IMR-90 (cell line): ENCODE measurements around the gene REV3L. TPM values are rescaled to one million over a fixed set of nuclear protein-coding genes. Genes with fewer than 3 reads are reported as not detected.

Experiments used
- ATAC-seq: fragments of 200-7000 bp; cut with Tn5 transposase; 2 replicates; pipeline ENCODE4 v1.9.1; 2020; ENCODE audit warnings: low read depth, mild to moderate bottlenecking, moderate library complexity
- BruUV-seq: library from RNA; stranded (reverse); fragments of 400-500 nt; replicated peaks from 2 replicates; lab custom pipeline; 2021; lab: Mats Ljungman, UMichigan
- CTCF ChIA-PET: fragments of 300-600 bp; formaldehyde crosslinking; extraction: SDS; loops from one replicate; lab custom pipeline; 2021; ENCODE audit warnings: antibody characterized with exemption; lab: Yijun Ruan, JAX
- POLR2A ChIA-PET: fragments of 300-600 bp; sonication (Branson Sonifier 250); formaldehyde crosslinking; loops from one replicate; lab custom pipeline; 2022; ENCODE audit warnings: antibody characterized with exemption; ENCODE audit not compliant: unreplicated experiment; lab: Charles Lee
- DNase-seq: peaks from one replicate; pipeline ENCODE4 v3.0.0; 2013
- H2AFZ ChIP-seq: replicated peaks from 2 replicates; pipeline ENCODE3; 2013; ENCODE audit warnings: low read length, mild to moderate bottlenecking; ENCODE audit not compliant: poor library complexity
- H2AK5ac ChIP-seq: 2 replicates; pipeline ENCODE4 v1.6.1; 2013; ENCODE audit warnings: low read depth, low read length, inconsistent platforms
- H2AK9ac ChIP-seq: replicated peaks from 2 replicates; pipeline ENCODE3; 2013; ENCODE audit warnings: mild to moderate bottlenecking, low read depth, low read length, moderate library complexity; ENCODE audit not compliant: poor library complexity
- H2BK120ac ChIP-seq: 2 replicates; pipeline ENCODE4 v1.6.1; 2013; ENCODE audit warnings: low read depth, low read length, inconsistent platforms
- H2BK15ac ChIP-seq: 3 replicates; pipeline ENCODE4 v1.6.1; 2013; ENCODE audit warnings: low read depth, low read length, inconsistent platforms
- H2BK20ac ChIP-seq: 2 replicates; pipeline ENCODE4 v1.6.1; 2013; ENCODE audit warnings: low read depth, mild to moderate bottlenecking, inconsistent platforms, low read length, moderate library complexity
- H2BK5ac ChIP-seq: 2 replicates; pipeline ENCODE4 v1.6.1; 2013; ENCODE audit warnings: mild to moderate bottlenecking, low read depth, low read length, inconsistent platforms; ENCODE audit not compliant: poor library complexity, severe bottlenecking
- H3K14ac ChIP-seq: replicated peaks from 2 replicates; pipeline ENCODE4 v1.6.1; 2013; ENCODE audit warnings: low read depth, low read length, inconsistent platforms
- H3K18ac ChIP-seq: 2 replicates; pipeline ENCODE4 v1.6.1; 2013; ENCODE audit warnings: low read depth, low read length, control low read depth
- H3K23ac ChIP-seq: 2 replicates; pipeline ENCODE4 v1.6.1; 2013; ENCODE audit warnings: low read depth, low read length, inconsistent platforms
- H3K27ac ChIP-seq: 2 replicates; pipeline ENCODE4 v1.5.1; 2013; ENCODE audit warnings: mild to moderate bottlenecking, control low read depth, low read length; ENCODE audit not compliant: insufficient read depth
- H3K27me3 ChIP-seq: 2 replicates; pipeline ENCODE4 v1.6.1; 2013; ENCODE audit warnings: low read length; ENCODE audit not compliant: control insufficient read depth, insufficient read depth
- H3K36me3 ChIP-seq: 2 replicates; pipeline ENCODE4 v1.6.1; 2013; ENCODE audit warnings: low read length, mixed read lengths; ENCODE audit not compliant: control insufficient read depth, insufficient read depth
- H3K4ac ChIP-seq: 2 replicates; pipeline ENCODE4 v1.6.1; 2013; ENCODE audit warnings: low read depth, low read length, inconsistent platforms
- H3K4me1 ChIP-seq: 2 replicates; pipeline ENCODE4 v1.6.1; 2013; ENCODE audit warnings: low read length, mixed read lengths; ENCODE audit not compliant: control insufficient read depth, insufficient read depth
- H3K4me2 ChIP-seq: 2 replicates; pipeline ENCODE4 v1.6.1; 2013; ENCODE audit warnings: low read depth, mild to moderate bottlenecking, control low read depth, low read length, moderate library complexity
- H3K4me3 ChIP-seq: 2 replicates; pipeline ENCODE4 v1.5.1; 2013; ENCODE audit warnings: low read depth, mild to moderate bottlenecking, control low read depth, low read length, moderate library complexity; ENCODE audit not compliant: insufficient read depth
- H3K56ac ChIP-seq: 2 replicates; pipeline ENCODE4 v1.6.1; 2013; ENCODE audit warnings: low read length, inconsistent platforms; ENCODE audit not compliant: insufficient read depth; ENCODE audit errors: extremely low read depth
- H3K79me1 ChIP-seq, 2 experiments: 2 replicates each; pipeline ENCODE4 v1.6.1; 2013; ENCODE audit warnings: low read length in 2 of 2, inconsistent platforms in 1 of 2, low read depth in 1 of 2
- H3K9ac ChIP-seq: 2 replicates; pipeline ENCODE4 v1.6.1; 2013; ENCODE audit warnings: low read depth, low read length, control low read depth
- H3K9me1 ChIP-seq: 2 replicates; pipeline ENCODE4 v1.6.1; 2013; ENCODE audit warnings: low read length, inconsistent platforms; ENCODE audit not compliant: insufficient read depth
- H3K9me3 ChIP-seq: 2 replicates; pipeline ENCODE4 v1.6.1; 2013; ENCODE audit warnings: low read length; ENCODE audit not compliant: control insufficient read depth, insufficient read depth
- H4K20me1 ChIP-seq: 2 replicates; pipeline ENCODE4 v1.6.1; 2013; ENCODE audit warnings: low read length, inconsistent platforms; ENCODE audit not compliant: insufficient read depth
- H4K5ac ChIP-seq: 2 replicates; pipeline ENCODE4 v1.6.1; 2013; ENCODE audit warnings: mild to moderate bottlenecking, low read depth, low read length, control low read depth
- H4K8ac ChIP-seq, 2 experiments: 2 replicates each; pipeline ENCODE4 v1.6.1; 2013; ENCODE audit warnings: low read depth in 2 of 2, low read length in 2 of 2, control low read depth in 1 of 2, inconsistent platforms in 1 of 2
- H4K91ac ChIP-seq: 2 replicates; pipeline ENCODE4 v1.6.1; 2013; ENCODE audit warnings: low read depth, low read length, inconsistent platforms; ENCODE audit not compliant: insufficient read depth
- BHLHE40 ChIP-seq: fragments of 150-350 bp; IDR thresholded peaks from 2 replicates; pipeline ENCODE4 v1.6.1; 2016; ENCODE audit warnings: mild to moderate bottlenecking, low read depth, low read length
- CEBPB ChIP-seq: IDR thresholded peaks from 2 replicates; pipeline ENCODE4 v1.6.1; 2012; ENCODE audit warnings: low read depth, low read length, improper control_type of control experiment
- CHD1 ChIP-seq: IDR thresholded peaks from 2 replicates; pipeline ENCODE4 v1.6.1; 2012; ENCODE audit warnings: low read depth, low read length, improper control_type of control experiment
- FOS ChIP-seq: fragments of 150-350 bp; IDR thresholded peaks from 2 replicates; pipeline ENCODE4 v1.6.1; 2016; ENCODE audit warnings: low read depth, low read length
- RAD21 ChIP-seq: IDR thresholded peaks from 2 replicates; pipeline ENCODE4 v1.6.1; 2012; ENCODE audit warnings: low read length, improper control_type of control experiment
- RCOR1 ChIP-seq: IDR thresholded peaks from 2 replicates; pipeline ENCODE4 v1.6.1; 2012; ENCODE audit warnings: mild to moderate bottlenecking, low read length, improper control_type of control experiment; ENCODE audit not compliant: insufficient replicate concordance
- WGBS, 2 experiments: methylation state at CpG; one replicate each; pipeline versions ENCODE4 v1.1.5 to v1.1.7; 2013; ENCODE audit warnings: missing lambda C conversion rate in 2 of 2; ENCODE audit not compliant: insufficient read length in 1 of 2; ENCODE audit errors: extremely low coverage in 2 of 2; 5-methylcytosine and 5-hydroxymethylcytosine counted together
- dilution Hi-C: fragments of 300-500 bp; cut with HindIII; formaldehyde crosslinking; loops from one replicate; pipeline ENCODE4 v1.14.3; 2018; ENCODE audit warnings: low sequenced_read_pairs; ENCODE audit not compliant: unreplicated experiment
- in situ Hi-C: fragments of 300-500 bp; cut with MboI; formaldehyde crosslinking; loops from 3 replicates; pipeline ENCODE4 v1.14.3; 2019; ENCODE audit warnings: low sequenced_read_pairs, inconsistent platforms, mixed read lengths
- intact Hi-C: fragments of 100-400 bp; cut with micrococcal nuclease; formaldehyde crosslinking; loops from 2 replicates; pipeline ENCODE4 v1.10.0; 2022
- polyA plus RNA-seq, 3 experiments: library from polyadenylated mRNA; depleted of rRNA; stranded (reverse); fragments of >200 nt; gene quantifications; 2 replicates each; pipeline ENCODE4 v1.2.3, GENCODE V29; 2012; ENCODE audit warnings: low replicate concordance in 1 of 3
- total RNA-seq: library from RNA; depleted of rRNA; stranded (reverse); fragments of >200 nt; gene quantifications from 2 replicates; pipeline ENCODE4 v1.2.3, GENCODE V29; 2012

Gene REV3L
- total and polyA plus RNA-seq, 2 of the 4 experiments (the other 2 are of a cell fraction), result 7.4 to 15.4 TPM

GRCh38 chr6:111481836-111482187, 1.2 kb downstream of the REV3L start:
- H3K18ac ChIP-seq, result peak overlapping the region; percentile 90
- H3K36me3 ChIP-seq, result no peaks in the 10 kb centered on the region
- H3K27ac ChIP-seq, result peak overlapping the region; percentile 96
- H3K27me3 ChIP-seq, result no peaks in the 10 kb centered on the region
- dilution Hi-C loops (no loop called here), in situ Hi-C loops (no loop called here), intact Hi-C loops (loop anchor here (1.0 to 5.0 kb wide), 5 partner anchors 85 to 560 kb away; a partner anchor contains a TSS)
- H3K9me1 ChIP-seq, result peaks cover 7% of the 10 kb centered on the region; the same call in 1 of the 2 replicates
- DNase-seq (no peak), ATAC-seq (no peak)
- no TSS peak for BruUV-seq
- WGBS, 2 experiments, result no CpG with 5 or more reads among the region's 8 CpGs
- H2AK9ac ChIP-seq, result peak overlapping the region; percentile 99
- H3K23ac ChIP-seq, result peak overlapping the region; percentile 100
- H3K4ac ChIP-seq, result peak overlapping the region; percentile 94
- H3K14ac ChIP-seq, result peak overlapping the region; percentile 97
- H2BK20ac ChIP-seq, result peak overlapping the region; percentile 20; the same call in 1 of the 2 replicates
- peak overlapping the region; percentile 93 for H3K9ac ChIP-seq
- peak overlapping the region; percentile 66 for H3K56ac ChIP-seq
- H2BK5ac ChIP-seq, result peak overlapping the region; percentile 94
- ChIA-PET CTCF (no interaction called here), POLR2A (no interaction called here)
- H3K4me1 ChIP-seq, result peaks cover 8% of the 10 kb centered on the region
- H3K9me3 ChIP-seq, result no peaks in the 10 kb centered on the region
- H4K8ac ChIP-seq, result peak overlapping the region; percentile 29 to 46; a peak in 1 of 4 replicates
- peak overlapping the region; percentile 87 for H3K4me2 ChIP-seq
- peak overlapping the region; percentile 86 for H2BK120ac ChIP-seq
- TF ChIP-seq CEBPB, result peak; percentile 19; the same call in 1 of the 2 replicates
- TF ChIP-seq RAD21, result no peak
- no peak for TF ChIP-seq FOS
- TF ChIP-seq BHLHE40, result no peak
- TF ChIP-seq CHD1, result no peak; the same call in 1 of the 2 replicates
- TF ChIP-seq RCOR1, result no peak
- H4K91ac ChIP-seq, result peak overlapping the region; percentile 82
- peaks cover 9 to 47% of the 10 kb centered on the region in 2 experiments for H3K79me1 ChIP-seq
- H4K5ac ChIP-seq, result peak overlapping the region; percentile 50
- peak overlapping the region; percentile 88 for H3K4me3 ChIP-seq
- H2AFZ ChIP-seq, result peak overlapping the region; percentile 96
- peaks cover 25% of the 10 kb centered on the region for H4K20me1 ChIP-seq
- peak overlapping the region; percentile 33; the same call in 1 of the 3 replicates for H2BK15ac ChIP-seq
- peak overlapping the region; percentile 88; the same call in 1 of the 2 replicates for H2AK5ac ChIP-seq
